GM13977 (cell line): Measurements from ENCODE around the gene BMPR1B.

Experiments
- DNase-seq: peaks from one replicate; pipeline ENCODE4 v3.0.0; 2012; ENCODE audit warnings: low spot score
- CTCF ChIP-seq: IDR thresholded peaks from 2 replicates; pipeline ENCODE4 v1.5.1; 2012; ENCODE audit warnings: mild to moderate bottlenecking, control low read depth; ENCODE audit not compliant: insufficient read depth; ENCODE audit errors: extremely low read depth, missing control alignments
- in situ Hi-C: fragments of 300-500 bp; cut with MboI; formaldehyde crosslinking; loops from one replicate; pipeline ENCODE4 v1.12.0; 2022; ENCODE audit warnings: low sequenced_read_pairs, low pct_unique_long_range_greater_than_20kb, mixed read lengths, inconsistent platforms; ENCODE audit not compliant: unreplicated experiment

BMPR1B gene

GRCh38 chr4:94909645-94910044, 151.9 kb downstream of the BMPR1B start:
- in situ Hi-C loops = no loop called here

DNA sequence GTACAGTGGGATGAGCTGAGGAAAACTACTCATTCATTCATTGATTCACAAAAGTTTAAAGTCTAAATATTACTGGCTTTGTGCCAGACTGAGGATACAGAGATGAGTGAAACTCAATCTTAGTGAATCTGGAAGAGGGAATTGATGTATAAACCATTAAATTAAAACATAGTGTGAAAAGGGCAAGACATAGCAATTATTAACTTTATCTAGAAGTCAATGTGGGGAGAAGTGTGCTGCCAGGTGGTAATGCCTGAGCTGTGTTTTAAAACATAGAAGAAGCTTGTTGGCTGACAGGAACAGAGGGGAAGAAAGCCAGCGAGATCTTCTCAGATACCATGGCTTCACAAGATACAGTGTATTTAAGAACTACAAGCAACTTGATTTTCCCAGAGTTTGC, 153.4 kb downstream of the BMPR1B start:
- no peak for DNase-seq
- no peak for TF ChIP-seq CTCF
- in situ Hi-C loops = no loop called here

More at GRCh38 chr4:94909645-94910044, 151.9 kb downstream of the BMPR1B start:
- no peak for DNase-seq
- no peak for TF ChIP-seq CTCF

- TF ChIP-seq CTCF = no peak
- DNase-seq = no peak
- in situ Hi-C loops = no loop called here
Measured at GRCh38 chr4:94912606-94913005, 154.9 kb downstream of the BMPR1B start.

DNA sequence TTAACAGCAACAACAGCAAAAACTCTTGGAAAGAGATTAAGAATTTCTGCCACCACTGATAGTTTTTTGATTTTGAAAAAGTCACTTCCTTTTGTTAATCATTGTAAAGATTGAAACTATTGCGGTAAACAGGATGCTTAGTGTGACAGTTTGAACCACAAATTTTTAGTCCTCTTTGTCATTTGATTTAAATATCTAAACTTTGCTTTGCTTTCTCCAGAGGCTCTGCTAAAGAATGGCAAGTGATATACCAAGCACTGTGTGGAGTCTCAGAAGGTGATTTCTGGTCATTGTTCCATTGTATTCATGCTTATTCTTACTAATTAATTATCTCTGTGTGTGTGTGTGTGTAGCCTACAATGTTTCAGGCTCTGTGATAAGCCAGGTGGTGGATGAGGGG, 155.6 kb downstream of the BMPR1B start:
- TF ChIP-seq CTCF = no peak
- DNase-seq = no peak
- in situ Hi-C loops = no loop called here

DNA sequence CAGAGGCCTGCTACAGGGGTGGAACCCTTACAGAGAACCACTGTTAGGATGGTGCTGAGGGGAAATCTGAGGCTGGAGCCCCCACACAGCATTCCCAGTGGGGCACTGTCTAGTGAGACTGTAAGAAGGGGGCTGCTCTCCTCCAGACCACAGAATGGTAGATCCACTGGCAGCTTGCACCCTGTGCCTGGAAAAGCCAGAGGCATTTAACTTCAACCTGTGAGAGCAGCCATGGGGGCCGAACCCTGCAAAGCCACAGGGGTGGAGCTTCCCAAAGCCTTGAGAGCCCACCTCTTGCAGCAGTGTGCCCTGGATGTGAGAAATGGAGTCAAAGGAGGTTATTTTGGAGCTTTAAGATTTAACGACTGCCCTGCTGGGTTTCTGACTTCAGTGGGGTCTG, 159.4 kb downstream of the BMPR1B start:
- in situ Hi-C loops = no loop called here
- TF ChIP-seq CTCF = no peak
- DNase-seq = no peak

- in situ Hi-C loops = no loop called here
- no peak for DNase-seq
- no peak for TF ChIP-seq CTCF
Measured at GRCh38 chr4:94918543-94918942, 160.8 kb downstream of the BMPR1B start.

GRCh38 chr4:94920369-94920768, 162.6 kb downstream of the BMPR1B start:
- no peak for DNase-seq
- no peak for TF ChIP-seq CTCF
- in situ Hi-C loops = no loop called here
